Thyroid gland (tissue), 4 donors: Measurements from ENCODE around the gene ARFGAP3.

Source experiments
- CTCF ChIP-seq, 6 experiments: fragments of 200-600 bp in 3 of 6; fragments of 450-650 bp in 3 of 6; sonication (generic) in 3 of 6; IDR thresholded peaks; one replicate each; pipeline ENCODE4 v1.5.1; 2016 to 2019; ENCODE audit warnings: antibody characterized with exemption in 6 of 6, mild to moderate bottlenecking in 2 of 6, inconsistent platforms in 1 of 6, moderate library complexity in 1 of 6
- POLR2A ChIP-seq, 2 donors: fragments of 450-650 bp; IDR thresholded peaks; one replicate each; pipeline ENCODE4 v1.6.1; 2017; ENCODE audit warnings: antibody characterized with exemption in 2 of 2, mild to moderate bottlenecking in 2 of 2, moderate library complexity in 1 of 2

- TF ChIP-seq POLR2A (IDR thresholded peaks at IDR 0.05) (no peak), CTCF (IDR thresholded peaks at IDR 0.05) (no peak)
Measured at GRCh38 chr22:42769574-42770447, 87.3 kb downstream of the ARFGAP3 start.
